ENCODE data around the gene PDE10A. TPM values are rescaled to one million over a fixed set of nuclear protein-coding genes. Genes with fewer than 3 reads are reported as not detected.

PDE10A gene
- total RNA-seq, 4 donors from 2014 or later, result 0.54 to 4.4 (median 0.98) TPM

DNA sequence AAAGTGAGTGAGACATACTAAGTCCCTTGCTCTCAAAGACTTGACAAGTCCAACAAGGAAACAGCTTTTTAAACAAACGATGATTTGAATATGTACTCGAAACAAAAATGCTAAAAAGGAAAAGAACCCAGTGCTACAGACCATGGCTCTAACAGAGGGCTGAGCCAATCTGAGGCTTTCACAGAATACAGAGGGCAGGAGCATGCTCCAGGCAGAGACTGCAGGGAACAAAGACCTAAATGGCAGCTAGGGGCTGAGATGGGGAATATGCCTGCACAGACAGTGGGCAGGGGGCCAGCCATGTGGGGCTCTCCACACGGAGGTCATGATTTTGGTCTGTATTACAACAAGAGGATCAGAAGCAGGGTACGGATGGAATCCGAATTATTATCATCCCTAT lies 322.5 kb downstream of the PDE10A start:
- no peak for TF ChIP-seq POLR2A (IDR thresholded peaks at IDR 0.05)
- TF ChIP-seq, protein P1, sequence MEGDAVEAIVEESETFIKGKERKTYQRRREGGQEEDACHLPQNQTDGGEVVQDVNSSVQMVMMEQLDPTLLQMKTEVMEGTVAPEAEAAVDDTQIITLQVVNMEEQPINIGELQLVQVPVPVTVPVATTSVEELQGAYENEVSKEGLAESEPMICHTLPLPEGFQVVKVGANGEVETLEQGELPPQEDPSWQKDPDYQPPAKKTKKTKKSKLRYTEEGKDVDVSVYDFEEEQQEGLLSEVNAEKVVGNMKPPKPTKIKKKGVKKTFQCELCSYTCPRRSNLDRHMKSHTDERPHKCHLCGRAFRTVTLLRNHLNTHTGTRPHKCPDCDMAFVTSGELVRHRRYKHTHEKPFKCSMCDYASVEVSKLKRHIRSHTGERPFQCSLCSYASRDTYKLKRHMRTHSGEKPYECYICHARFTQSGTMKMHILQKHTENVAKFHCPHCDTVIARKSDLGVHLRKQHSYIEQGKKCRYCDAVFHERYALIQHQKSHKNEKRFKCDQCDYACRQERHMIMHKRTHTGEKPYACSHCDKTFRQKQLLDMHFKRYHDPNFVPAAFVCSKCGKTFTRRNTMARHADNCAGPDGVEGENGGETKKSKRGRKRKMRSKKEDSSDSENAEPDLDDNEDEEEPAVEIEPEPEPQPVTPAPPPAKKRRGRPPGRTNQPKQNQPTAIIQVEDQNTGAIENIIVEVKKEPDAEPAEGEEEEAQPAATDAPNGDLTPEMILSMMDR (IDR thresholded peaks at IDR 0.05), result no peak
- WGBS, 2 donors, result 60 to 69% methylated on average over 5 of the region's 5 CpGs
- H3K4me3 ChIP-seq (ENCODE audit: low read depth, poor library complexity, severe bottlenecking), result no peak overlapping the region
- intact Hi-C loops (cut with DNase I; ENCODE audit: low total_unique reads), result no loop called here
- no peak for DNase-seq (ENCODE audit: low spot score in 2 of 2)

DNA sequence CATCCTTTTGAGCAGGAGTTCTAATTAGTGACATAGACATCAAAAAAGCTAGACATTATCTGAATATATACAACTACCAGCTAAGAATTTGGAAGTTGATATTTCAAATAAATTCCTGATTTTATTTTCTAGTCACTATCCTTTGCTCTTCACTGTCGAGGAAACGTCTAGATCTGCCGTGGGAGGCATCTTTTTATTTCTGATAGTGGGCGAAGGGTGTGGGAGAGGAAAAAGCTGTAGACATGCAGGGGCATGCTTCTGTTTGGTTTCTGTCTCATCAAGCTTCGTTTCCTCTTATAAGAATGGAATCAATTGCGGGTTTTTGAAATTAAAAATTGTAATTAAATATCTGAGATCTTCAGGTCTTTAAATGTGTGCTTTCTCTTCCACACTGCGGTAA lies 337.4 kb downstream of the PDE10A start:
- TF ChIP-seq, protein P1 (IDR thresholded peaks at IDR 0.05), result no peak
- no peak for TF ChIP-seq POLR2A (IDR thresholded peaks at IDR 0.05)
- DNase-seq (ENCODE audit: low spot score in 2 of 2), result no peak
- intact Hi-C loops (cut with DNase I; ENCODE audit: low total_unique reads), result no loop called here
- no peak overlapping the region for H3K4me3 ChIP-seq (ENCODE audit: low read depth, poor library complexity, severe bottlenecking)
- WGBS, 2 donors, result 61 to 66% methylated on average over 7 of the region's 7 CpGs

DNA sequence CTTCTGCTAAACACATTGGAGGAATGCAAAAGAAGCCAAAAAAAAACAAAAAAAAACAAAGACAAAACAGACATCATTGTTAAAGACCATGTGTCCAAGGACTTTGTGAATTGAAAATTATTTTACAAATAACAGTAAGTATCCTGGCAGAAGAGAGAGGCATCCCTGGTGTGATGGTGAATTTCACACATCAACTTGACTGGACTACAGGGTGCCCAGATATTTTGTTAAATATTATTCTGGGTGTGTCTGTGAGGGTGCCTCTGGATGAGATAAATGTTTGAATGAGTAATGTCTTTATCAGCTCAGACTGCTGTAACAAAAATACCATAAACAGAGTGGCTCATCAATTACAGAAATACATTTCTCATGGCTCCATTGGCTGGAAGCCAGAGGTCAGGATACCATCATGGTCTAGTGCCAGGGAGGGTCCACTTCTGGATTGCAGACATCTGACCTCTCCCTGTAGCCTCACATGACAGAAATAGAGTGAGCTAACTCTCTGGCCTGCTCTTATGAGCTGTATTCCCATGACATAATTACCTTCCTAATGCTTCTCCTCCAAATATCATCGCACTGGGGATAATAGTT lies 341.4 kb downstream of the PDE10A start:
- no peak for DNase-seq (ENCODE audit: low spot score in 2 of 2)
- no peak overlapping the region for H3K4me3 ChIP-seq (ENCODE audit: low read depth, poor library complexity, severe bottlenecking)
- no peak for TF ChIP-seq POLR2A (IDR thresholded peaks at IDR 0.05)
- TF ChIP-seq, protein P1 (IDR thresholded peaks at IDR 0.05), result no peak
- intact Hi-C loops (cut with DNase I; ENCODE audit: low total_unique reads), result no loop called here
- 79 to 81% methylated on average over 1 of the region's 1 CpG for WGBS, 2 donors

DNA sequence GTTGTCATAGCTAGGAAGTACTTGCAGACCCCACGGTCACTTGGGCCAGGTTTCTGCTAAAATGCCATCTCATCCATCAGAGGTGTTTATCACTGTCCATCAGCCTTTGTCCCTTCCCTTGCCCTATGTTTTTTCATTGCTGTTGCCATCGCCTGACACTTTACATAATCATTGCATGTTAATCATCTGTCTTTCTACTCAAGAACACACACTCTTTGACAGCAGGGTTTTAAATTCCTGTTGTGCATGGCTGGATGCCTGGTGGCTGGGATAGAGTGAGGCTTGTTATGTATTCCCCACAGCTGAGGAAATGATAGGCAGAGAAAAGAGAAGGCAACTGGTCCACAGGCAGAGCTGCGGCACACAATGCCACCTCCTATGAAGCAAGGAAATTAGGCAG lies 341.9 kb downstream of the PDE10A start:
- H3K4me3 ChIP-seq (ENCODE audit: low read depth, poor library complexity, severe bottlenecking), result no peak overlapping the region
- no peak for TF ChIP-seq POLR2A (IDR thresholded peaks at IDR 0.05)
- TF ChIP-seq, protein P1 (IDR thresholded peaks at IDR 0.05), result no peak
- WGBS, 2 donors, result 86 to 89% methylated on average over 3 of the region's 3 CpGs
- DNase-seq (ENCODE audit: low spot score in 2 of 2), result no peak
- intact Hi-C loops (cut with DNase I; ENCODE audit: low total_unique reads), result no loop called here

DNA sequence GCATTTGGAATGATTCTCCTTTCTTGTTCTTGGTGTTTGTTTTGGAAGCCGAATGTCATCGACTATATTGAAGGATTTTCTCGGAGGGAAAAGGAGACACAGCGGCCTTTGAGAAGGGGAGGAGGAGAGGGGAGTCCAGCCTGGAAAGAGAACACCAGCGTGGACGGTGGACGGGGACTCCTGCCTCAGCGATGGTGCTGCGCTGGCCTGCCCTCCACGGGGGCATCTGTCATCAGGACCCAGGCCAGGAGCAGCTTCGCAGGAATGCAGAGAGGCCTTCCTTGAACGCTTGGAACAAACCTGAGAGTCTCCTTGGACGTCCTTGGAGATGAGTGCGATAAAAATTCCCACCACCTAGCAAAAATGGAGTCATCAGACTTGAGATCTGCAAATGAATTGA lies 345.3 kb downstream of the PDE10A start:
- DNase-seq (ENCODE audit: low spot score in 2 of 2), result no peak
- TF ChIP-seq POLR2A (IDR thresholded peaks at IDR 0.05), result no peak
- TF ChIP-seq, protein P1 (IDR thresholded peaks at IDR 0.05), result no peak
- intact Hi-C loops (cut with DNase I; ENCODE audit: low total_unique reads), result no loop called here
- H3K4me3 ChIP-seq (ENCODE audit: low read depth, poor library complexity, severe bottlenecking), result no peak overlapping the region
- WGBS, 2 donors, result 86 to 92% methylated on average over 14 of the region's 14 CpGs
